HG03460 (cell line): Measurements from ENCODE around the gene PSMB7.

Experiments
- ATAC-seq: cut with Tn5 transposase; IDR thresholded peaks from one replicate; pipeline ENCODE4 v1.9.1; 2021; ENCODE audit not compliant: unreplicated experiment

PSMB7 gene

GRCh38 chr9:124384846-124385245 lies 30.4 kb downstream of the PSMB7 start:
- no peak for ATAC-seq

GRCh38 chr9:124384210-124384609 lies 31.0 kb downstream of the PSMB7 start:
- no peak for ATAC-seq

- ATAC-seq, result no peak
These were observed 33.9 kb downstream of the PSMB7 start for GRCh38 chr9:124381170-124381945.

GRCh38 chr9:124377551-124378406 lies 37.5 kb downstream of the PSMB7 start:
- no peak for ATAC-seq

- no peak for ATAC-seq
These were observed 38.9 kb downstream of the PSMB7 start for GRCh38 chr9:124376329-124376728.

- ATAC-seq, result no peak
These were observed 39.5 kb downstream of the PSMB7 start for GRCh38 chr9:124375726-124376125.

- ATAC-seq, result no peak
These were observed 41.4 kb downstream of the PSMB7 start for GRCh38 chr9:124373851-124374250.

GRCh38 chr9:124373386-124373785 lies 41.9 kb downstream of the PSMB7 start:
- no peak for ATAC-seq

- no peak for ATAC-seq
These were observed 43.2 kb downstream of the PSMB7 start for GRCh38 chr9:124372038-124372437.

- no peak for ATAC-seq
These were observed 44.2 kb downstream of the PSMB7 start for GRCh38 chr9:124370896-124371582.

GRCh38 chr9:124369231-124369797 lies 45.9 kb downstream of the PSMB7 start:
- no peak for ATAC-seq

GRCh38 chr9:124368692-124369091 lies 46.5 kb downstream of the PSMB7 start:
- ATAC-seq, result no peak

GRCh38 chr9:124366476-124367220 lies 48.6 kb downstream of the PSMB7 start:
- ATAC-seq, result no peak

- no peak for ATAC-seq
These were observed 50.2 kb downstream of the PSMB7 start for GRCh38 chr9:124365036-124365435.

GRCh38 chr9:124364141-124364540 lies 51.1 kb downstream of the PSMB7 start:
- no peak for ATAC-seq

GRCh38 chr9:124363326-124364096 lies 51.7 kb downstream of the PSMB7 start:
- ATAC-seq, result no peak

GRCh38 chr9:124361128-124361527 lies 54.1 kb downstream of the PSMB7 start:
- ATAC-seq, result no peak

GRCh38 chr9:124359855-124360678 lies 55.2 kb downstream of the PSMB7 start:
- no peak for ATAC-seq

GRCh38 chr9:124359426-124359825 lies 55.8 kb downstream of the PSMB7 start:
- ATAC-seq, result no peak
